Stimulated activated CD4-positive, alpha-beta T cell treated with anti-CD3 and anti-CD28 coated beads, Interleukin-4, amount 100 ng/mL, for 24 hours (primary cell): ENCODE measurements around the gene ZNF197.
A peak's percentile ranks its signal among the peaks of the same experiment; 100 is the strongest.
"Not testable (repeated sequence)": the region's sequence is repeated elsewhere in the genome, so short reads cannot be mapped to it uniquely, and the experiment has no call there.

Experiments used
- DNase-seq: peaks from one replicate; pipeline ENCODE4 v3.0.0-alpha.2; 2020

ZNF197 gene

DNA sequence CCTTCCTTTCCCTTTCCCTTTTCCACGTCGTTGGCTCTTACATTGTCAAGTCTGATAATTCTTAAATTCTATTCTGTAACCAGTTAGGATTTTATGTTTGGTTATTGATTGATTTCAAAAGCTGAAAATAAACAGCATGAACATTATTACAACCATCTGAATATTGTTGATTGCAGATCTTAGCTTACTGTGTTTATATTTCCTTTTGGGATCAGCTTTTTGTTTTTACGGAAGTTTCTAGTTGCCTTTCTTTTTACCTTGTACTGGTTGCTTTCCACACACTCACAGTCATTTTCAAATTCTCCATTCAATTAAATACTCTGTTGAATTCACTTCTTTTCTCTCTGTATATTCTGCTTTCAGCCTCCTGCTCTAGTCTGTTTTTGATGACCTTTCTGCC lies 40.3 kb downstream of the ZNF197 start:
- no peak for DNase-seq

DNA sequence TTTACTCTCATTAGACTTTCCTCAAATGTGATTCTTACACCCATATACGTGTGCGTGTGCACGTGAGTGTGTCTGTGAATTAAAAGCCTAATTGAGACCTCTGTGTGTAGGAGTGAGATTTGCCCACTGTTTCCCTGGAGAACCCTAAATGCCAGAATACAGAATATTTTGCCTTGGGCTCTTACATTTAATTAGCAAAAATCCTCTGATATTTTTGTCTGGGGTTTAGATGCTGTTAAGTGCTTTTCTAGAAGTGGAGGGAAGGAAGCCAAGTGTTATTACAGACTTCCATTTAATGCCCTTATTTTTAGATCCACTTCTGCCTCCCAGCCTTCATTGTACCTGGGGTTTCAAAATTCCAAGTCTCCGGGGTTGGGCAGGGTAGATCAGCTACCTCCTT lies 41.5 kb downstream of the ZNF197 start:
- DNase-seq: no peak

DNA sequence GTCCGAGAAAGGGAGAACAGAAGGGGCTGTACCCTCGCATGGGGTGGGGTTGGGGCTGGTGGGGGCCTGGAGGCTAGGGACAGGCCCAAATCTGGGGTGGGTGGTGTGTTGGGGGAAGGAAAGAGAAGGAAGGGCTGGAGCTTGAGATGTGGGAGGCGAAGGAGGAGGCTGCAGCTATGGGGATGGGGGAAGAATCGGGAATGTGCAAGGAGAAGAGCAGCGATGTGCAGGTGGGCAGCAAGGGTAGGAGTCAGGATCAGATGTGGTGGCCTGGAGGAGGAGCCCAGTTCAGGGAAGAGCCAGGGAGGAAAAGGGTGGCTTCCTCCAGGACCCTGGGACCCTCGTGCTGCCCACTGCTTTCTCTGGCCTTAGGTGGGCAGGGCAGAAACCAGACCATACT lies 44.9 kb downstream of the ZNF197 start:
- no peak for DNase-seq

DNA sequence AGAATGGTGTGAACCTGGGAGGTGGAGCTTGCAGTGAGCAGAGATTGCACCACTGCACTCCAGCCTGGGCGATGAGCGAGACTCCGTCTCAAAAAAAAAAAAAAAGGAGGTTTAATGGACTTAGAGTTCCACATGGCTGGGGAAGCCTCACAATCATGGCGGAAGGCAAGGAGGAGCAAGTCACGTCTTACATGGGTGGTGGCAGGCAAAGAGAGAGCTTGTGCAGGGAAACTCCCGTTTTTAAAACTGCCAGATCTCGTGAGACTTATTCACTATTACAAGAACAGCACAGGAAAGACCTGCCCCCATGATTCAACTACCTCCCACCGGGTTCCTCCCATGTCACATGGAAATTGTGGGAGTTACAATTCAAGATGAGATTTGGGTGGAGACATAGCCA lies 48.6 kb downstream of the ZNF197 start:
- not testable (repeated sequence) for DNase-seq

DNA sequence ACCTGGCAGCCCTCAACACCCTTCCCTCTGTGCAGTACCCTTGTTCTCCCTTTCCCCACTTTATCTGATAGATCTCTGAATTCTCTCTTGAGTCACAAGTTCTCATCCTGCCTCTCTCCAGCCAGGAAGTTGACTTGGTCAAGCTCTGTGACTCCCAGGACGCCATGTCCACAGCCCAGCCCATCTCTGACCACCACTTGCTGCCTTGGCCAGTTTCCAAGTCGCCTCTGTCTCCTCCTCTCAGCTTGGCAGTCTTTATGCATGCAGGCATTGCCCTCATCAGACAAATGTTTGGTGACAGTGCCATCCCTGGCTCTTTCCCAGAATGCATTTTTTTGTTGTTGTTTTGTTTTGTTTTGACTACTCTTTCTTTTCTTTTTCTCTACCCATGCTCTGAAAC lies 49.4 kb downstream of the ZNF197 start:
- DNase-seq: no peak

DNA sequence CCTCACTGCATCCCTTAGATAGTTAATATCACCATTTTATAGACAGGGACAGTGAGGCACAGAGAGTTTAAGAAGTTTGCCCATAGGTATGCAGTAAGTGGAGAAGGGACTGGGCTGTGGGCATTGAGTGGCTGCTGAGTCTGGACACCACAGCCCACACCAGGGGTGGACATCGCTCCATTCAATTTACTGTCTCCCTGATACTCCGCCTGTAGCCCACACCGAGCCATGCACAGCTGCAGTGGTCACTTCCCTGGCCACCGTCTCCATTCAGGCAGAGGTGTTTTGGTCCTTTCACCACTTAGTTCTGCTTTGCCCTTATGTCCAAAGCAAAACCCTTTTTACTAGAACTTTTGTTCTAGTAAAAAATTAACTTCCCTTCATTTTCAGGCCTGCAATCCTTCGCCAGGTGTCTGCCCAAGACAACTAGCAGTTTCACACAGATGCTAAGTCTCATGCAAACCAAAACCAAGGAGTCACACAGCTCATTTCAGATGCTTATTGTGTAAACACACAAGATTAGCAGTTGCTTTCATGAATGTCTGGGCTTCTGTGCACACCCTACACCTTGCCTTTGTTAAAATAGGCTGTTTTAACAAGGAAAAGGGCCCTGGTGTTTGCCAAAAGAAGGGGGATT lies 53.8 kb downstream of the ZNF197 start:
- DNase-seq: no peak

DNA sequence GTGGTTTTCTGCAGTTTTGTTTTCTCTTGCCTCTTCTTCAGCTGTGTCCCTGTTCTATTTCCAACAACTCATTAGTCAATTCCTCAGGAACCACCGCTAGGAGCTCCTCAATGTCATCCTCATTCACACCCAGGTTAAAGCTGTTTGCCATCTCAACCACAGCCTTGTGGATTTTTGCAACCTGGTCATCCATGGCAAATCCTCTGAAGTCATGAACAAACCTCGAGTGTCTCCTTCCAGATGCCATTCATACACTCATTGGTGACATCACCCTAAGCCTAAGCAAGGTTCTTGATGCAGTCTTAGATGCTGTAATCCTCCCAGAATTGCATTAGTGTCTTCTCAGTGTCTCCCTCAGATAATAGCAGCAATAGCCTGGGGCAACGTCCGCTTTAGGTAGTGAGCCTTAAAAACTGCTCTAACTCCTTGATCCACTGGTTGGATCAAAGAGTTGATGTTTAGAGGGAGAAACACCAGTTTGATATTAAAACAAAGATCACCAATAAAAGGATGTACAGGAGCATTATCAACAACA lies 56.2 kb downstream of the ZNF197 start:
- DNase-seq: no peak

DNA sequence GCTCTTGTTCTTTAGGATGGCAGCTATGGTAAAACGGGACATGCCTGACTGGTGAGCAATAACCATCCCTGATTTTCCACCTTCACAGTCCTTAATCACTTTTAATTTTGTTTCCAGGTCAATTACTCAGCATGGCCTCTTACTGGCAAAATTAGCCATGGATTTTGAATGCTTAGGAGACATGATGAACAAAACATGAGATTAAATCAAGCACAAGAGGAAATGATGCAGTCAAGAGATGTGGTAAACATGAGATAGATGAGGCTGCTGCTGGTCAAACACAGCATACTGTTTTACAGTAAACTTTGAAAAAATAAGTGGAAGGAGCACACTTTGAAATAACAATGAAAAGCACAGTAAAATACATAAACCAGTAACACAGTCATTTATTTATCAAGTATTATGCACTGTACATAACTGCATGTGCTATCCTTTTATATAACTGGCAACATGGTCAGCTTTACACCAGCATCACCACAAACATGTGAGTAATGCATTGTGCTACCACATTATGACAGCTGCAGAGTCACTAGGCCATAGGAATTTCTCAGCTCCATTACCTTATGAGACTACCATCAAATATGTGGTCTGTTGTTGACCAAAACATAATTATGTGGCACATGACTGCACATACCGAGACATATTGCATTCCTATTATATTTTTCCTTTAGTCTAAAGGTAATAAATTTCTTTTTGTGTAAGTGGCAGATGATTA lies 57.5 kb downstream of the ZNF197 start:
- DNase-seq: no peak

DNA sequence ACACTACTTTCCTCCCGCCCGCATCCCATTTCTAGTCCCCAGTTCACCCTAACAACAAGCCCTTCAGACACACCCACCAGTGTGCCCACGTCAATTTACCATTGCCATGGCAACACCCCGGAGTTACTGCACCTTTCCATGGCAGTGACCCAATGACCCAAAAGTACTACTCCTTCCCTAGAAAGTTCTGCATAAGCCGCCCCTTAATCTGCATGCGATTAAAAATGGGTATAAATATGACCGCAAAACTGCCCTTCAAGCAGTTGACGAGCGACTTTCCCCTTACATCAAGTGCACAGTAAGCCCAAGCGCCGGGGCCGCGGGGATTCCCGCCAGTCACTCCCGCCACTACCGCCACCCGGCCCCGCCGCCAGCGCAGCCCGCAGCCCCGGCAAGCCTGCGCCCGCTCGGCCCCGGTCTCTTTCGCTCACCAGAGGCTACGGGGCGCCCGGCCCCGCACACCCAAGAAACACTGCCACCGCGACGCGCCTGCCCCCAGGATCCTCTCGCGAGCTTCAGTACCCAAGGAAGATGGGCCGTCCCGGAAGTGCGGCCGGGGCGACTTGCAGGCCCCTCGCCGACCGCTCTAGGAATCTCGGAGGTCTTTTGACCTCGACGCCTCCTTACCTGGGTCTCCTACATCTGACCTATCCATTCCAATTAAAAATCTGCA lies 60.4 kb downstream of the ZNF197 start:
- DNase-seq: peak; percentile 32

DNA sequence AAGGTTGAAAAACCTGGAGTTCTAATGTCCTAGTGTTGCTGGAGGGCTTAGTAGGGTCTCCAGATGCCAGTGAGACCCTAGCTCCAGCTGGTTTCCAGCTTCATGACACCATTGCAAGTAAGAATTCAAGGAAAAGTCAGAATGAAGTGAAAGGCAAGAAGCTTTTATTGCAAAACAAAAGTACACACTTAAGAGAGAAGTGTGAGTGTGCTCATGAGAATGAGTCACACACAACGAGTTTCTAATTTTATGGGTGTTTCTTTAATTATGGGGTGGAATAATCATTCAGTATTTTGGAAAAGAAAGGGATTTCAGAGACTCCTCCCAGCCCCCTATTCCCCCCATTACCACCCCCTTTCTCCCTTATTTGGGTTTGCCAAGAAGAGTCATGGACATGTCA lies 63.1 kb downstream of the ZNF197 start:
- no peak for DNase-seq
